H1 (cell line): ENCODE results near the gene GRM4.

Source experiments
- EZH2 ChIP-seq: fragments of 200-600 bp; sonication (generic); IDR thresholded peaks from 2 replicates; pipeline ENCODE4 v1.7.1; 2012; ENCODE audit warnings: low read depth, mild to moderate bottlenecking, moderate library complexity, low read length, inconsistent platforms; ENCODE audit not compliant: severe bottlenecking
- GABPA ChIP-seq: IDR thresholded peaks from 2 replicates; pipeline ENCODE4 v1.6.1; 2011; ENCODE audit warnings: mild to moderate bottlenecking, low read length, moderate library complexity, borderline replicate concordance; ENCODE audit not compliant: insufficient read depth
- JUND ChIP-seq: IDR thresholded peaks from 2 replicates; pipeline ENCODE4 v1.6.1; 2011; ENCODE audit warnings: mild to moderate bottlenecking, improper control_type of control experiment, low read length
- MAFK ChIP-seq: IDR thresholded peaks from 2 replicates; pipeline ENCODE4 v1.6.1; 2012; ENCODE audit warnings: low read depth, mild to moderate bottlenecking, improper control_type of control experiment, low read length
- RBBP5 ChIP-seq: IDR thresholded peaks from 2 replicates; pipeline ENCODE4 v1.7.1; 2012; ENCODE audit warnings: low read depth, mild to moderate bottlenecking, inconsistent platforms, low read length, moderate library complexity, borderline replicate concordance
- RXRA ChIP-seq: IDR thresholded peaks from 2 replicates; pipeline ENCODE4 v1.6.1; 2011; ENCODE audit warnings: low read depth, mild to moderate bottlenecking, low read length, moderate library complexity; ENCODE audit not compliant: insufficient read depth
- SIN3A ChIP-seq, 2 experiments: IDR thresholded peaks in 1 of 2; conservative IDR thresholded peaks in 1 of 2; 2 replicates each; pipeline ENCODE4 v1.6.1; 2011 to 2012; ENCODE audit warnings: low read length in 2 of 2, improper control_type of control experiment in 1 of 2, low read depth in 1 of 2, mild to moderate bottlenecking in 1 of 2
- SUZ12 ChIP-seq: fragments of 200-600 bp; sonication (generic); IDR thresholded peaks from 2 replicates; pipeline ENCODE4 v1.6.1; 2012; ENCODE audit warnings: mild to moderate bottlenecking, inconsistent platforms, low read length, moderate library complexity, mixed read lengths
- TF ChIP-seq, protein P1 (sequence below), 3 experiments: IDR thresholded peaks; 1 replicate in 2 of 3; 2 replicates in 1 of 3; pipeline versions ENCODE4 v1.5.1 to v1.6.1; 2011; ENCODE audit warnings: low read length in 3 of 3, mild to moderate bottlenecking in 3 of 3, inconsistent platforms in 2 of 3, low read depth in 1 of 3, moderate library complexity in 1 of 3; ENCODE audit not compliant: insufficient read depth in 1 of 3; ENCODE audit errors: control extremely low read depth in 1 of 3
- TF ChIP-seq, protein P2 (sequence below): IDR thresholded peaks from 2 replicates; pipeline ENCODE4 v1.6.1; 2011; ENCODE audit warnings: low read length, improper control_type of control experiment
- TF ChIP-seq, protein P3 (sequence below): IDR thresholded peaks from 2 replicates; pipeline ENCODE4 v1.6.1; 2012; ENCODE audit warnings: inconsistent platforms

DNA sequence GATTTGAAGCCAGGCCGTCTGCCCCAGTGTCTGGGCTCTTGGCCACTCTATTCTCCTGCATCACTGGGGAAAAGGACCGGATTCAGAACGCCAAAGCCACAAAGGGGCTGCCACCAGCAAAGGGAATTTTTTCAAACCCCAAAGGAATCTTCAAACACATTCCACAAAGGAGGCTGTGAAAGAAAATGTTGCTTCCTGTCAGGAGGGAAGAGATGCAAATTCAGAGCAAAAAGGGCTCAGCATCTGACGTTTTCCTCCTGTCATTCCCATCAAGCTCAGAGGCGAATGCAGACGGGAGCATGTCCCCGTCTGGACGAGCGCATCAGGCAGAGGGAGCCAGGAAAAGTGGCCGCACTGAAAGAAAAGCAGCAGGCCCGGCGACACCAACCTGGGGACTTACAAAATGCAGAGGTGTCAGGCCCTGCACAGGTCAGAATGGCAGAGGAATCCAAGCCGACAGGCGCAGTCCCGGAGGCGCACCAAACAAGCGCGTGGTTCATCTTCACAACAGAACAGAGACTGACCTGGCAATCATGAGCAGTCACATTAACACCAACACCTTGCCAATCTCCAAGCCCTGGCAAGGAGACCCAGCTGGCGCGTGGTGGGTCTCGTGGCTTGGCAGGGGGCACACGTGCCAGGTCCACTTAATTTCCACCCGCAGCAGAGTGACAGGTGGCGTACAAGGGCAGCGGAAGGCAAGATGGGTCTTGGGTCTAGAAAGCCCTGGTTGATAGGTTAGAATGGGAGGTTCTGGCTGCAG lies 62.8 kb downstream of the GRM4 start:
- TF ChIP-seq MAFK (no peak), GABPA (no peak), RXRA (no peak), JUND (no peak), SIN3A (conservative IDR thresholded peaks at IDR 0.05 in 1 of 2, IDR thresholded peaks at IDR 0.05 in 1 of 2; ENCODE audit: low read depth in 1 of 2, low read length in 2 of 2) (no peak; a peak in 1 of 4 replicates), RBBP5 (no peak), SUZ12 (no peak), EZH2 (no peak)
- TF ChIP-seq, protein P1, sequence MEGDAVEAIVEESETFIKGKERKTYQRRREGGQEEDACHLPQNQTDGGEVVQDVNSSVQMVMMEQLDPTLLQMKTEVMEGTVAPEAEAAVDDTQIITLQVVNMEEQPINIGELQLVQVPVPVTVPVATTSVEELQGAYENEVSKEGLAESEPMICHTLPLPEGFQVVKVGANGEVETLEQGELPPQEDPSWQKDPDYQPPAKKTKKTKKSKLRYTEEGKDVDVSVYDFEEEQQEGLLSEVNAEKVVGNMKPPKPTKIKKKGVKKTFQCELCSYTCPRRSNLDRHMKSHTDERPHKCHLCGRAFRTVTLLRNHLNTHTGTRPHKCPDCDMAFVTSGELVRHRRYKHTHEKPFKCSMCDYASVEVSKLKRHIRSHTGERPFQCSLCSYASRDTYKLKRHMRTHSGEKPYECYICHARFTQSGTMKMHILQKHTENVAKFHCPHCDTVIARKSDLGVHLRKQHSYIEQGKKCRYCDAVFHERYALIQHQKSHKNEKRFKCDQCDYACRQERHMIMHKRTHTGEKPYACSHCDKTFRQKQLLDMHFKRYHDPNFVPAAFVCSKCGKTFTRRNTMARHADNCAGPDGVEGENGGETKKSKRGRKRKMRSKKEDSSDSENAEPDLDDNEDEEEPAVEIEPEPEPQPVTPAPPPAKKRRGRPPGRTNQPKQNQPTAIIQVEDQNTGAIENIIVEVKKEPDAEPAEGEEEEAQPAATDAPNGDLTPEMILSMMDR (IDR thresholded peaks at IDR 0.05; ENCODE audit: control extremely low read depth in 1 of 3, insufficient read depth in 1 of 3, low read depth in 1 of 3, low read length in 3 of 3) = no peak
- TF ChIP-seq, protein P2, sequence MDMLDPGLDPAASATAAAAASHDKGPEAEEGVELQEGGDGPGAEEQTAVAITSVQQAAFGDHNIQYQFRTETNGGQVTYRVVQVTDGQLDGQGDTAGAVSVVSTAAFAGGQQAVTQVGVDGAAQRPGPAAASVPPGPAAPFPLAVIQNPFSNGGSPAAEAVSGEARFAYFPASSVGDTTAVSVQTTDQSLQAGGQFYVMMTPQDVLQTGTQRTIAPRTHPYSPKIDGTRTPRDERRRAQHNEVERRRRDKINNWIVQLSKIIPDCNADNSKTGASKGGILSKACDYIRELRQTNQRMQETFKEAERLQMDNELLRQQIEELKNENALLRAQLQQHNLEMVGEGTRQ = no peak
- TF ChIP-seq, protein P3, sequence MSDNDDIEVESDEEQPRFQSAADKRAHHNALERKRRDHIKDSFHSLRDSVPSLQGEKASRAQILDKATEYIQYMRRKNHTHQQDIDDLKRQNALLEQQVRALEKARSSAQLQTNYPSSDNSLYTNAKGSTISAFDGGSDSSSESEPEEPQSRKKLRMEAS = no peak
